Activated naive CD4-positive, alpha-beta T cell treated with anti-CD3 and anti-CD28 coated beads, Interleukin-2, amount 10 ng/mL, durations not matched to agents 7 days and 5 days (primary cell): ENCODE measurements around the gene CFAP221.

Experiments
- CTCF ChIA-PET: fragments of 350-600 bp; sonication (Branson Sonifier 250); formaldehyde crosslinking; loops from one replicate; lab custom pipeline; 2021; ENCODE audit warnings: antibody characterized with exemption; lab: Charles Lee
- DNase-seq: peaks from one replicate; pipeline ENCODE4 v3.0.0-alpha.2; 2020
- H3K27ac Mint-ChIP-seq: one replicate; pipeline ENCODE4 v1.8.0; 2021; ENCODE audit warnings: mild to moderate bottlenecking, moderate library complexity, mixed read lengths
- H3K27me3 Mint-ChIP-seq: one replicate; pipeline ENCODE4 v1.8.0; 2021; ENCODE audit warnings: mild to moderate bottlenecking, mixed read lengths
- H3K36me3 Mint-ChIP-seq: one replicate; pipeline ENCODE4 v1.8.0; 2021; ENCODE audit warnings: mixed read lengths
- H3K4me1 Mint-ChIP-seq: one replicate; pipeline ENCODE4 v1.8.0; 2021; ENCODE audit warnings: mixed read lengths
- H3K4me3 Mint-ChIP-seq: one replicate; pipeline ENCODE4 v1.8.0; 2021; ENCODE audit warnings: mild to moderate bottlenecking, moderate library complexity, mixed read lengths
- H3K9me3 Mint-ChIP-seq: one replicate; pipeline ENCODE4 v1.8.0; 2021; ENCODE audit warnings: mixed read lengths

CFAP221 gene

DNA sequence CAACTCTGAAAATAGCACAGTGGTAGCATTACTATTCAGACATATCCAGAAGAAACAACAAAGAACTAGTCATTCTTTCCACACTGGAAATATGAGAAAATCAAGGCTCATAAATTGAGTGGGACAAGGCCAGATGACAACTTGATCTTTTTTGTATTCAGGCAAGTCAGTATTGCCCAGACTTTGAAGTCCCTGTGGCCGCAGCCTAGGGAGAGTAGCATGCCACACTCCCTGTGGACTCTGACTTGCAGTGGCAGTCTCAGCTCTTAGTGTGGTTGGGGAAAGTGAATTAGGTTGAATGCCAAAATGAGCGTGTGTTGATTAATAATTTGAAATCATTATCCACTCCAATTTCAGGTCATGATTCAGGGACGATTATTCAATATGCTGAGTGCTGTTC is 81.0 kb downstream of the CFAP221 start:
- Mint-ChIP-seq H3K27me3 (peaks cover 12% of the 10 kb centered on the region), H3K36me3 (no peaks in the 10 kb centered on the region), H3K4me1 (no peaks in the 10 kb centered on the region), H3K9me3 (no peaks in the 10 kb centered on the region), H3K27ac (no peak overlapping the region), H3K4me3 (no peak overlapping the region)
- CTCF ChIA-PET, result interaction anchor here (1.0 kb wide), 1 partner anchor 16 kb away, joined by 3 read pairs; no protein-coding TSS in a partner anchor
- no peak for DNase-seq

DNA sequence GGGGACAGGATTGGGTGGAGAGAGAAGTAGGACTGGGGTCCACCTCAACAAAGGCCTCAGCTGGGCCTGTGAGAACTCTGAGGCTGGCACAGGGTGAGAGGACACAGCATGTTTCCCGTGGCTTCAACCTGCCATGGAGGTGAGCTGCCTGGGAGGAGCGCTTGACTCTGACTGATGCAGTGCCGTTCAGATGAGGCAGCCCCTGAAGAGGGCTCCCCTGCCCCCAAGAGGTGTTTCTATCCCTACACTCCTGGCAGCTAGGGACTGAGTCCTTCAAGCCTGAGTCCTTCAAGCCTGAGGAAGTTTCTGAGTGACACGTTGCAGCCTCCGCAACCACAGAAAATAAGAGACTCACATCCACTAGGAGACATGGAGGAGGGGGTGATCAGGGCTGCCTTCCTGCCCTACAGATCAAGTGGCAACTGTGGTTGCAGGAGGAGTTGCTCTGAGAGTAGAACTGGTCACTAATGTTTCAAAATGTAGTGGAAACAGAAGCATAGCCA is 85.1 kb downstream of the CFAP221 start:
- Mint-ChIP-seq H3K4me3 (no peak overlapping the region), H3K9me3 (no peaks in the 10 kb centered on the region), H3K27ac (no peak overlapping the region), H3K36me3 (no peaks in the 10 kb centered on the region), H3K4me1 (no peaks in the 10 kb centered on the region), H3K27me3 (peaks cover 16% of the 10 kb centered on the region)
- CTCF ChIA-PET, result no interaction called here
- DNase-seq, result no peak

DNA sequence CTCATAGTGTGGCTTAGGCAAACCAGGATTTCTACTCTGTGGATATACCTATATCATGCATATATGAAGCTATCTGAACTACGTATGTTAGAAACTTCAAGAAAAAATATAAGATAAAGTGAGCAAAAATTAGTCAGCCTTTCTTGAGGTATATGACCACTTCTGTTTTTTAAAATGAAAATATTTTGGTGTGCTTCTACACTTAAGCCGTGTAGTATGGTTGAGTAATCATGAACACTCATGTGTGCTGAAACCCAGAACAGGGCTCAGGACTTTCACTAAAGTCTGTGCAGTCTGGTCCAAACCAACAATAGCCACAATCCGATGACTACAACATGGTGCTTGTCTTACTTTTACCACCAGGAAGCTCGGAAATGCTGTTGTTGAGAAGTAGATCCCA is 85.9 kb downstream of the CFAP221 start:
- H3K27me3 Mint-ChIP-seq, result peaks cover 16% of the 10 kb centered on the region
- CTCF ChIA-PET, result no interaction called here
- H3K9me3 Mint-ChIP-seq, result no peaks in the 10 kb centered on the region
- H3K4me3 Mint-ChIP-seq, result no peak overlapping the region
- no peaks in the 10 kb centered on the region for H3K36me3 Mint-ChIP-seq
- H3K4me1 Mint-ChIP-seq, result no peaks in the 10 kb centered on the region
- DNase-seq, result no peak
- H3K27ac Mint-ChIP-seq, result no peak overlapping the region

DNA sequence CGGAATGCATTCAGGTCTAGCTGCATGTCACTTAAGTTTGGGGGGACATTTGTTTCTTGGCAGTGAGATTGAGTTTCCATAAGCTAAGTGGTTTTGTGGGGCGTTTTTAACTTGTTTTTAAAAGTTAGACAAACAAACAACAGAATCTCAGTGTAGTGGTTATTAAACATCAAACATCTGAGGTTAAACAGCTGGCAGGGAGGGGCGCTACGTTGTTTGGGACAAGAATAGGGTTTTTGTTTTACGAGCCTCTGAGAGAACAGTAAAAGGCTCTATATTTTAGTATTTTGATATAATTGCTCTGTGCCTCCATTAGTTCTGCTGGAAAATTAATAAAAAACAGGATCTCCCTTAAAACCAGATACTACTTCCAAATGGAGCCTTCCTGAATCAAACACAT is 93.1 kb downstream of the CFAP221 start:
- Mint-ChIP-seq H3K27me3 (peaks cover 11% of the 10 kb centered on the region), H3K9me3 (no peaks in the 10 kb centered on the region), H3K27ac (no peak overlapping the region), H3K36me3 (no peaks in the 10 kb centered on the region), H3K4me3 (no peak overlapping the region), H3K4me1 (no peaks in the 10 kb centered on the region)
- no peak for DNase-seq
- CTCF ChIA-PET, result interaction anchor here (0.6 to 1.2 kb wide), 2 partner anchors 15 to 689 kb away, joined by 3 read pairs; no protein-coding TSS in a partner anchor

DNA sequence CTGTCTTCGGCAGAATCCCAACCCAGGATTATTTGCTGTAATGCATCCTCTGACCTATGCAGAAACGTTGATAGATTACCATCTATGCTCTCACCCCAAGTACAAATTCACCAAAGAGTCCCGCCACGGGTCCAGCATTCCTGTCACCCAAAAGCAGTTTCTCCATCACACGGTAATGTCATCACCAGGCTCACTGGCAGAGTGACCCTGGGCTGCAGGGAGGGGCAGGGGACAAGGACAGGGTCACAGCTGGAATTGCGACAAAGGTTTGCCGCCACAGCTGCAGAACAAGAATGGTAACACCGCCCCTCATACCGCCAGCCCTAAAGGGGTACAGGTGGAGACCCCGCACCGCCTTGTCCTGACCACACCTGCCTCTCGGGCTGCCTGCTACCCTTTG is 94.0 kb downstream of the CFAP221 start:
- Mint-ChIP-seq H3K9me3 (no peaks in the 10 kb centered on the region), H3K27me3 (peaks cover 11% of the 10 kb centered on the region), H3K36me3 (no peaks in the 10 kb centered on the region), H3K4me3 (no peak overlapping the region), H3K27ac (no peak overlapping the region), H3K4me1 (no peaks in the 10 kb centered on the region)
- CTCF ChIA-PET, result interaction anchor here (0.6 kb wide), 2 partner anchors 16 to 688 kb away, joined by 3 read pairs; no protein-coding TSS in a partner anchor
- DNase-seq, result no peak

DNA sequence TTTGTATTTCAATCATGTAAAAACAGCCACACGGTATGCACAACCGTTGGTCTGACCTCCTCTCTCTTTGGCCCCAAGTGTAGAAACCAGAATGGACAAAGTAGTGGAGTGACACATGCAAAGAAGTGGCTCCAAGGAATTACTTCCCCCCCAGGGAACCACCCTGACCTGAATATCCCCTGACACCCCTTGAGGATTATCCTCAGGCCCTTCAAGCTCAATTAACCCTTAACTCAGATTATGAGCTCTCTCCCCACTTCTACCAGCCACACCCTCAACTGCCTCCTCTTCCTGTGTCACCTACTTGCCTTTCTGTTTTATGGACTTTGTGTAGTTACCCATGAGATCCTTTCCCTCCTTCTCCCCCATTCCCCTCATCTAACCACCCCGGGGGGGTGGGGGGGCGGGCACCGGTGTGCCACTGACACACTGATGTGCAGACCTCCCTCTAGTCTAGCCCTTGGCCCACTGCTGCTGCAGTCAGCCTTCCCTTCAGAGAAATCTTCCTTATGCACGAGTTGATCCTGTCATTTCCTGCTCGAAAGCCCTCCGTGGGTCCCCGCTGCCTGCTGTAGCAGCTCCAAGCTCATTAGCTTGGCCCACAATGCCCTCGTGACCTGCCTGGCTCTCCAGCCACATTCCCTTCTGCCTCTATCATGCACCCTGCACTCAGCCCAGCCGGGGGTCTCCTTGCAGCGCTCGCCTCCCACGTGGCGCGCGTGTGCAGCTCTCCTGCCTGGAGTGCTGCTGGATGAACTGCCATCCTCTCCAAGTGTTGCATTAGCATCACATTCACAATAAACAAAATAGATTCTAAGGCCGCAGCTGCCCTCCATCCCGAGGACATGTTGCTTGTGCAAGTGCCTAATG is 94.7 kb downstream of the CFAP221 start:
- no peak overlapping the region for H3K27ac Mint-ChIP-seq
- no peaks in the 10 kb centered on the region for H3K4me1 Mint-ChIP-seq
- CTCF ChIA-PET, result interaction anchor here (0.6 to 1.3 kb wide), 2 partner anchors 16 to 189 kb away, joined by 3 read pairs; no protein-coding TSS in a partner anchor
- H3K27me3 Mint-ChIP-seq, result peaks cover 11% of the 10 kb centered on the region
- no peak overlapping the region for H3K4me3 Mint-ChIP-seq
- H3K9me3 Mint-ChIP-seq, result no peaks in the 10 kb centered on the region
- no peaks in the 10 kb centered on the region for H3K36me3 Mint-ChIP-seq
- no peak for DNase-seq

DNA sequence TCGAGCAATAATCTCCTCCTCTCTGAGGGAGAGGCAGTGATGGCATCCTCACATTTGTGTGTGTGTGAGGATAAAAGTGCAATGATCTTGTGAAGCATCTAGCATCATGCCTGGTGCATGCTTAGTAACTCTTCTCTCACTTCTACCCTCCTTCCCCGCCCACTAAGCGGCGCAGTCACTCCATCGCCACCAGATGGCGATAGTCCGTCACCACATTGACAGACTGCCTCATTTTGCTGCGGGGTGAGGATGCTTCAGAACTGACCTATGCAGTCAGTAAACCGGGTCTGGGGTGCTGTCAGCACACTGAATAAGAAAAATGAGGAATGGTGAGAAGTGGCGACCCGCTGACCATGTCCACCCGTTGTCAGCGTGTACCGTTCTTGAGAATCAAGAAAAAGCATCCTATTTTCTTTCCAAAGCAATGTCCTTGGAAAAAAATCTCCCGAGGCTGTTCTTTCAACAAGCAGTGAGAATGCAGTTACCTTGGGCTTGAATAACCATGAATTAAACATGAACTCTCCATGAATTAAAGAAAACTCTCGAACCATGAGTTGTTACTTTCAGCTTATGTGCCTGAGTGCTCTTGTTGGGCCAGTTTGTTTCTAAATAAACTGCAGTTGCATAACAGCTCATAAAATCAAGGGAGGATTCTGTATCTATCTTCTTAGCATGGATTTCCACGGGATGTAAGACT is 97.5 kb downstream of the CFAP221 start:
- H3K4me1 Mint-ChIP-seq, result no peaks in the 10 kb centered on the region
- H3K4me3 Mint-ChIP-seq, result no peak overlapping the region
- H3K9me3 Mint-ChIP-seq, result no peaks in the 10 kb centered on the region
- CTCF ChIA-PET, result interaction anchor here (0.7 to 4.0 kb wide), 24 partner anchors 8 to 1039 kb away, joined by 3 to 53 read pairs (median 4); no protein-coding TSS in a partner anchor
- no peaks in the 10 kb centered on the region for H3K36me3 Mint-ChIP-seq
- no peak overlapping the region for H3K27ac Mint-ChIP-seq
- peaks cover 17% of the 10 kb centered on the region for H3K27me3 Mint-ChIP-seq
- DNase-seq, result peak; percentile 81

DNA sequence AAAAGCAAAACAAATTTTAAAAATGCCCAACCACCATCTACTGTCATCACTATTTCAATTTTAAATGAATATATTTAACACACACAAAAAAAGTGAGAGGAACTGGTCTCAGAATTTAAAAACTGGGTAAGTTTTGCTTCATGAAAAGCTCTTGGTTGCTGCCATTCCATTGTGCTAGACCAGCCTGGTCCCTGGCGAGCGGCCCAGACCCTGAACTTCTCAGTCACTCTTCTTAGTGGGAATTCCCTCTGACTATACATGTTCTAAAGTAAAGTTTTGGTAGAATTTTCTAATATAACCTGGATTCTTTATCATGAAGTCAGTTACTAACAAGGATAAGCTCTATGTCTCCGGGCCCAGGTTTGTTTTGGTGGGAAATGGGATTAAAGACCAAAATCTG is 99.9 kb downstream of the CFAP221 start:
- peaks cover 20% of the 10 kb centered on the region for H3K27me3 Mint-ChIP-seq
- H3K36me3 Mint-ChIP-seq, result no peaks in the 10 kb centered on the region
- H3K4me1 Mint-ChIP-seq, result no peaks in the 10 kb centered on the region
- H3K4me3 Mint-ChIP-seq, result no peak overlapping the region
- H3K9me3 Mint-ChIP-seq, result no peaks in the 10 kb centered on the region
- no peak for DNase-seq
- no peak overlapping the region for H3K27ac Mint-ChIP-seq
- CTCF ChIA-PET, result no interaction called here

DNA sequence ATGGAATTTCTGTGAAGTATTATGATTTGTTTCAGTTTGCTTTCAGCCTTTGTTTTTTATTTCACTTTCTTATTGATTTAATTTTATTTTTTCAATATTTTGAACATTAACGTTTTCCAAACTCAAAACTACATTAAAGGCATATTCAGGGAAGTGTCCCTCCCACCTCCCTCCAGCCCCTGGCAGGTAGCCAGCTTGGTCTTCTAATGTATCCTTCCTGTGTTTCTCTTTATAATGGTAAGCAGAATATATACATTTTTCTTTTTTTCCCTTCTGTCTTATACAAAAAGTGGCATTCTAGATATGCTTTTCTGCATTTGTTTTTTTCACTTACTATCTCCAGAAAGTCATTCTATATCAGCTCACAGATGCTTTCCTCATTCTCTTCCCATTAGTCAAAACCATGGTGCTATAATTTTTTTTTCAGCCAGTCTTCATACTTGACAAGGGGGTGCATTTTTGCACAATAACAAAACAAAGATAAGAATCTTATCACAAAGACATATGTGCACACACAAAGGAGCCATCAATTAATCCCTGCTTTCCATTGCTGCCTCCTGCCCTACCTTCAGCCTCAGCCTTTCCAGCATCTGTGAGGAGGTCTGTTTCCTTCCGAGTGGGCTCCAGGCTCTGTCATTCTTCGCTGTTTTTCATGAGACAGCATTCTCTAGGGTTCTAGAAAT is 101.1 kb downstream of the CFAP221 start:
- Mint-ChIP-seq H3K9me3 (no peaks in the 10 kb centered on the region), H3K4me3 (no peak overlapping the region), H3K27me3 (peaks cover 20% of the 10 kb centered on the region), H3K36me3 (no peaks in the 10 kb centered on the region), H3K27ac (no peak overlapping the region), H3K4me1 (no peaks in the 10 kb centered on the region)
- CTCF ChIA-PET, result interaction anchor here (0.6 to 1.6 kb wide), 2 partner anchors 14 to 1030 kb away, joined by 3 to 6 read pairs; no protein-coding TSS in a partner anchor
- DNase-seq, result no peak

DNA sequence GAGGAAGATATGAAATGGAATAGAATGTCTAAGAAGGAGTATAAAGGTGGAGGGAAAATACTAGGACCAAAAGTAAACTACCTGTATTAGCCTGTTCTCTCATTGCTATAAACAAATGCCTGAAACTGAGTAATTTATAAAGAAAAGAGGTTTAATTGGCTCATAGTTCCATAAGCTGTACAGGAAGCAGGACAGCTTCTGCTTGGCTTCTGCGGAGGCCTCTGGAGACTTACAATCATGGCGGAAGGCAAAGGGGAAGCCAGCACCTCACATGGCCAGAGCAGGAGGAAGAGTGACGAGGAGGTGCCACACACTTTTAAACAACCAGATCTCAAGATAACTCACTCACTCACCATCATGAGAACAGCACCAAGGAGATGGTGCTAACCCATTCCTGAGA is 101.9 kb downstream of the CFAP221 start:
- H3K4me1 Mint-ChIP-seq, result no peaks in the 10 kb centered on the region
- no peaks in the 10 kb centered on the region for H3K9me3 Mint-ChIP-seq
- CTCF ChIA-PET, result interaction anchor here (1.6 kb wide), 1 partner anchor 13 kb away, joined by 6 read pairs; no protein-coding TSS in a partner anchor
- H3K27ac Mint-ChIP-seq, result no peak overlapping the region
- DNase-seq, result no peak
- no peaks in the 10 kb centered on the region for H3K36me3 Mint-ChIP-seq
- peaks cover 20% of the 10 kb centered on the region for H3K27me3 Mint-ChIP-seq
- no peak overlapping the region for H3K4me3 Mint-ChIP-seq

DNA sequence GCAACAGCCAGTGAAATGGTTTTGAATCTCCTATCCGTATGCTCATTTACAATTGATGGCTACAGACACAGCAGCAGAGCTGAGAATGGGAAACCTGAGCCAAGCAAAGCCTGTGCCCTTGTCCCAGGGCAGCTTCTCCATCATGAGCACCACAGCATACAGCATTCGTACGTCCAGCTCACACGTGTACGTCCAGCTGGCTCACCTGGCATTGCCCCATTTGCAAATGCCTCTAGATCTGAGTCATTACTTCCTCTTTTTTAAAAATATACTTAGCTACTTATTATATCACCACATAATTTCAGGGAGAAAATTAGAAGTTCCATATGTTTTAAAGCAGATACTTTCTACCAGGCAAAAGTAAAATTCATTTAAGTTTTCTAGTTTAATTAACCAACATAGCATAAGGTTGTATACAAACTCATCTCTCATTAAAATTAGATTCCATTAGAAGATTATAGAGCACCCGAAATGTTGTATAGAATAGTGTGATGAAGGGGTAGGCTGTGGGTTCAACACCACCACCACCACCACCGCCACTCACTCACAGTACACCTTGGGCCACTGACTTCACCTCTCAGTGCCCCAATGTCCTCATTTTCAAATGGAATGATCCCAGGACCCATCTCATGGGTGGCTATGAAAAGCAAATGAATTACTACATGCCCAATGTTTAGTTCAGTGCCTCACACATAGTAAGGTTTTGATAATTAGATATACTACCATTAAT is 103.4 kb downstream of the CFAP221 start:
- no peak overlapping the region for H3K4me3 Mint-ChIP-seq
- no peaks in the 10 kb centered on the region for H3K36me3 Mint-ChIP-seq
- DNase-seq, result no peak
- H3K27me3 Mint-ChIP-seq, result peaks cover 19% of the 10 kb centered on the region
- CTCF ChIA-PET, result no interaction called here
- H3K4me1 Mint-ChIP-seq, result no peaks in the 10 kb centered on the region
- H3K9me3 Mint-ChIP-seq, result no peaks in the 10 kb centered on the region
- no peak overlapping the region for H3K27ac Mint-ChIP-seq

DNA sequence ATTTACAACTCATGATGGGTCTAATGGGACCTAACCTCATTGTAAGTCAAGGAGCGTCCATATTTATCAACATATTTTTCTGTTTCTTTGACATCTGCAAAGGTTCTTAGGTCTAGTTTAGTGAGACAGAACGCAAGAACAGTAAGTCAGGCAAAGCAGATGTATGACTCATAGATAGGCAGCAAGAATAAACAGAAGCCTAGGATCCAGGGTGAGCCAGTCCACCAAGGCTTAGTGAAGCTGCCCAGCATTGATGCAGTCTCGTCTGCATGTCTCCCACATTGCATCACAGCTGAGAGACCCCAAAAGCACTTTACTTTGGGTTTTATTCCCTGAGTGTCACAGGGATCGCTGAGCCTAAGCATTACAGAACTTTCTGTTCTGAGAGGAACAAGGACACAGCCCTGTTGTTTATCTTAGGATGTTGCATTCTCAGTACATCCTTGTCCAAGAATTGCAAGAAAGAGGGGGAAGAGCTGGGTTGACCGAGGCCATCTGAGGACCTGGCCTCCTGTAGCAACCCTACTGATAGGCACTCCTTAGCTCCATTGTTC is 105.2 kb downstream of the CFAP221 start:
- H3K36me3 Mint-ChIP-seq, result no peaks in the 10 kb centered on the region
- H3K9me3 Mint-ChIP-seq, result no peaks in the 10 kb centered on the region
- no peak overlapping the region for H3K27ac Mint-ChIP-seq
- CTCF ChIA-PET, result interaction anchor here (1.8 kb wide), 1 partner anchor 8 kb away, joined by 5 read pairs; no protein-coding TSS in a partner anchor
- H3K4me1 Mint-ChIP-seq, result no peaks in the 10 kb centered on the region
- peaks cover 19% of the 10 kb centered on the region for H3K27me3 Mint-ChIP-seq
- H3K4me3 Mint-ChIP-seq, result no peak overlapping the region
- DNase-seq, result no peak

DNA sequence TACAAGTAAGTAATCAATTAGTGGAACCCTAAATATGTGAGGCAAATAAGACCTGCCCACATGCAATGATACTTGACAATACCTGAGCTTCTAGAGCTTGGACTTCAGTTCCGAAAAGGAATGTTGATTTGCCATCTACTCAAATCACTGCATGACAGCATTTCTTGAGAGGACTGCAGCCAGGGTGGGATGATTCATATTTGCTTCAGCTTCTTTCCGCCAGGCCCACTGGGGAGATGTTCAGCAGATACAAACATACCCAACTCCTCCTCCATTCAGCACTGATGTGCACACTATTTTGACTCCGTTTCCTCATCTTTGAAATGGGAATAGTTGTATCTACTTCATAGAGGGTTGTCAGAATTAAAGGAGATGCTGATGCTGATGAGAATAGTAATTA is 106.0 kb downstream of the CFAP221 start:
- Mint-ChIP-seq H3K27me3 (peaks cover 23% of the 10 kb centered on the region), H3K27ac (no peak overlapping the region), H3K9me3 (no peaks in the 10 kb centered on the region), H3K4me3 (no peak overlapping the region), H3K36me3 (no peaks in the 10 kb centered on the region), H3K4me1 (no peaks in the 10 kb centered on the region)
- CTCF ChIA-PET, result interaction anchor here (0.7 to 1.8 kb wide), 2 partner anchors 9 to 425 kb away, joined by 3 to 5 read pairs; no protein-coding TSS in a partner anchor
- no peak for DNase-seq
